GM10847 (cell line): Measurements from ENCODE around the gene GXYLT2.

Source experiments
- POLR2A ChIP-seq: IDR thresholded peaks from 2 replicates; pipeline ENCODE4 v1.6.1; 2011; ENCODE audit not compliant: insufficient read length; ENCODE audit errors: extremely low read depth

Gene GXYLT2, protein sequence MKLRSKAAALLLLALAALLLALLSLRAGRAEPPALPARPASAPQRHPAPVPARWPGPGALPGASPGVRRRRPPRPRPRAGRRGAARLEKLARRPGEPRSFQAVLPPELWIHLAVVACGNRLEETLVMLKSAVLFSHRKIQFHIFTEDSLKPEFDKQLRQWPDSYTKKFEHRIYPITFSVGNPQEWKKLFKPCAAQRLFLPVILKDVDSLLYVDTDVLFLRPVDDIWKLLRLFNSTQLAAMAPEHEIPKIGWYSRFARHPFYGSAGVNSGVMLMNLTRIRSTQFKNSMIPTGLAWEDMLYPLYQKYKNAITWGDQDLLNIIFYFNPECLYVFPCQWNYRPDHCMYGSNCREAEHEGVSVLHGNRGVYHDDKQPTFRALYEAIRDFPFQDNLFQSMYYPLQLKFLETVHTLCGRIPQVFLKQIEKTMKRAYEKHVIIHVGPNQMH

DNA sequence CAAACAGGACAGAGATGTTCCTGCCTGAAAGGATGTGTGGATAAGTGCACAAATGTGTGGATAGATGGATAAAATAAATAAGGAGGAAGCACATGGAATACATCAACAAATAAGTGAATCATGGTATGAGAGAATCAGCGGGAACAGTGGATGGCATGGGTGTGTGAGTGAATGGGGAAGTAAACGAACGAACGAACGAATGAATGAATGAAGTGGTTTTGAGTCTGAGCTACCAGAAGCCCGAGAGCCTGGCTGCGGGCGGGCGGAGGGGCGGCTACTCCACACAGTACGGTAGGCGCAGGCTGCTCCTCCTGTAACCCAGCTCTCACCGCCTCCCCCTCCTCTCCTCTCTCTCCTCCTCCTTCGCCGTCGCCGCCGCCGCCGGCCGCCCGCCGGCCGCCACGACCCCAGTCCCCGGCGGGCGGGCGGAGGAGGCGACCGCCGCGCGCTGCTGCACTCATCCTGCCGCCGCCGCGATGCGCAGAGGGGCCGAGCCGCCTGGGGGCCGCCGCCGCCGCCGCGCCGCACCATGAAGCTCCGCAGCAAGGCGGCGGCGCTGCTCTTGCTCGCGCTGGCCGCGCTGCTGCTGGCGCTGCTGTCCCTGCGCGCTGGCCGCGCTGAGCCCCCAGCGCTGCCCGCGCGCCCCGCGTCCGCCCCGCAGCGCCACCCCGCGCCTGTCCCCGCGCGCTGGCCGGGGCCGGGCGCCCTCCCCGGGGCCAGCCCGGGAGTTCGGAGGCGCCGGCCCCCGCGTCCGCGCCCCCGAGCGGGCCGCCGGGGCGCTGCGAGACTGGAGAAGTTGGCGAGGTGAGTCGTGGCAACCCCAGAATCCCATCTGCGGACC lies at the start of gene GXYLT2:
GXYLT2 (plus strand) TSS at position 342 of the 841 bp plus-strand sequence; CDS start at position 530, 188 bp downstream.
- TF ChIP-seq POLR2A: no peak

DNA sequence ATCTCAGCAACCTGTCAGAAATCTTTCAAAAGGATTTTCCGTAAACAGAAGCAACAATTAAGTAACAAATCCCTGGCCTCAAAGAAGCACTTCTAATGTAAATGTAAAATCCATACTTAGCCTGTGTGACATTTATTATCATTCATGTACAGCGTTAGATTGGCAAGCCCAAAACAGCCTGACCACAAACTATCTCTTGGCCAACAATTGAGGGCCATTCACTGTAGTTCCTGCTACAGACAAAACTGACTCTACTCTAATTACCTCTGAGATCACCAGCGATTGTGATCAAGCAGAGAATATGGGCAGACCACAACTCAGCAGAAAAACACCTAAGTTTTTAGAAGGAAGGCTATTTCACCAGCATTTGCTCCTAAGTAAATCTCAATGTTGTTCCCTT lies 48.8 kb upstream of the GXYLT2 start:
- no peak for TF ChIP-seq POLR2A

DNA sequence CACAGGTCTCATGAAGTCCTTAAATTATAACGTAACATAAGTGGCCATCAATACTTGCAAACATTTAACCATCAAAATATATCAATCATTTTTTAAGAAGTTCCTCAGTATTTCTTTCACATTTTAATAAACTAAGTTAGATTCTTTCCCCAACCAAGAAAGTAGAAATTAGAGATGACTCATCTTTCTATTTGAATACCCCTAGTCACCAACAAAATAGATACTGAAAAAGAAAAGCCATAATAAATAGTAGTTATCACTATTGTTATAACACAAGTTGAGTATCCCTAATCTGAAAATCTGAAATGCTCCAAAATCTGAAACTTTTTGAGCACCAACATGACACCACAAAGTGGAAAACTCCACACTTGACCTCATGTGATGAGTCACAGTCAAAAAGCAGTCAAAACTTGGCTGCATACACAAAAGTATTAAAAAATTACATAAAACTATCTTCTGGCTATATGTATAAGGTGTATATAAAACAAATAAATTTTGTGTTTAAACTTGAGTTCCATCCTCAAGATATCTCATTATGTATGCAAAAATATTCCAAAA lies 43.3 kb upstream of the GXYLT2 start:
- no peak for TF ChIP-seq POLR2A

DNA sequence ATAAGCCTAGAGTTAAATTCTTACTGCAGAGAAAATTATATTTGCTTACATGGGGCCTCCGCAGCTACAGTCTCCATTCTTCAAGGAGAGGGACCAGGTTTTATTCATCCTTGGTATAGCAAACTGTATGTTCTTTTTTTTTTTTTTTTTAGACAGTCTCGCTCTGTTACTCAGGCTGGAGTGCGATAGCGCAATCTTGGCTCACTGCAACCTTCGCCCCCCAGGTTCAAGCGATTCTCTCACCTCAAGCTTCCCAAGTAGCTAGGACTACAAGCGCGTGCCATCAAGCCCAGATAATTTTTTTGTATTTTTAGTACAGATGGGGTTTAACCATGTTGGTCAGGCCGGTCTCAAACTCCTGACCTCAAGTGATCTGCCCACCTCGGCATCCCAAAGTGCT lies 41.7 kb upstream of the GXYLT2 start:
- TF ChIP-seq POLR2A: no peak

DNA sequence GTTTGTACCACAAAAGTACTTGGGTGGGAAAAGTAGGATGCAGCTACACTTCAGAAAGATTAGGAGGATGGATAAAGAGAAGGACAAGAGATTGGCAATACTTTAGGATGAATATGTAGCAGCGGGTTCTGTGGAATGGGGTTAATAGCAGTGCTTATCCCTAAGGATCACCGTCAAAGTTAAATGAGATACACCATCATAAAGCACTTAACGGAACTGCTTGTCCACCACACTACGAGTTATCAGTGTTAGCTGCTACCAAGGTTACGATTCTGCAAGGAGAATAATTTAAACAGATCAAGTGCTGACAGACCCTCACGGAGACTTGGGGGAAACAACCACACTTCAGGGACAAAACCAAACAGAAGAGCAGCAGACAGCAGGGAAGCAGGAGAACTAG lies 40.6 kb upstream of the GXYLT2 start:
- TF ChIP-seq POLR2A: no peak

DNA sequence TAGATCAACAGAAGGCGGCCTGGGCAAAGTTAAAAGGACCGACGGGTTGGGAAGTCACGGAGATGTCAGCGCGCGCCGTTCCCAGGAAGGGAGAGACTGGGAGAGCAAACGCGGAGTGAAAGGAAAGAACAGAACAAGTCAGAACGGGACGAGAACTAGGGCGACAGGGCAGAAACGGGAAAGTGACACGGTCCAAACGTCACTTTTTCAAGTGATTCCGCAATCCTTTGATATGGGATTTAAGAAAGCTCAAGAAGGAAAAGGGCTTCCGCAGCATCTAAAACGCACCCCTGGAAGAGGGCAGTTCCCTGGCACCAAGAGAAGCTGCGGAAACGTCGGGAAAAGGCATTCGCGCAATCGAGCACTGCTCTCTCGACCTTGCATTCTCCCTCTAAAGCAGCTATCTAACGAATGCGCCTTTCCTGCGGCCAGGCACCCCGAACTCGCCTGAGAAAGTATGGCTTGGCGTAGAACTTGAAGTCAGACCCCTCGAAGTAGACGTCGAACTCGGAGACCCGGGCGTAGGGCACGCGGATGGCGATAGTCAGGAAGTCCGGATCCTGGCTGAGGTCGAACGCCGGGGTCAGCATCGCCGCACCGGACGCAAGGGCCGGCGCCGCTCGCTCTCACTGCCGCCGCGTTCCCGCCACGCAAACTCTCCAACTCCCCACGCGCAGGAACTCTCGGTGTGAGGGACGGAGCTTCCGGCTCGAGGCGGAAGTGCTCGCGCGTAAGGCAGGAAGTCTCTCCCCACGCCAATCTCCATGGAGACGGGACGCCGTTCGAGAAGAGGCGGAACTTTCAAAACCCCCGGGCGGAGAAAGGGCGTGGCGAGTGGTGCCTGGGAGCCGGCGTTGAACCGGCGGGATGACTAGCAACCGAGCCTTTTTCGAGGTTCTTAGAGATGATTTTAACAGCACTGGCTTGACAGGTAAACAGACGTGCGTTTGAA lies 39.8 kb upstream of the GXYLT2 start, which contains the start of gene SHQ1:
SHQ1 (minus strand) TSS at position 695 of the 952 bp plus-strand sequence; CDS start at position 590, 105 bp downstream.
- TF ChIP-seq POLR2A: peak; percentile 54

DNA sequence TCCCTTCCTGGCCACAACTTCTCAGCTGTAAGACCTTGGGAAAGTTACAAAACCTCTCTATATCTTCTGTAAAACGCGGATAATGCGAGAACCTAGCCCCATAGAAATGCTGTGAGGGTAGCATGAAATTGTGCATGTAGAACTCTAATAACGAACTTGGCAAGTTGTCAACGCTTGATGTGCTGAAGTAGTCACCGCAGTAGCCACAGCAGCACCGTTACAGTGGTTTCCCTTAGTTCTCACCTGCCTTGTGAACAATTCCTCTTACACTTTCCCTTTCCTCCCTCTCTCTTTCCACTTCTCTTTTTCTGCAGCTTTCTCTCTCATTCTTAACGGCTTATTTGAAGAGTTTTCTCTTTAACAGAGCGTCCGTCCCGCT lies 39.2 kb upstream of the GXYLT2 start:
- TF ChIP-seq POLR2A: no peak

DNA sequence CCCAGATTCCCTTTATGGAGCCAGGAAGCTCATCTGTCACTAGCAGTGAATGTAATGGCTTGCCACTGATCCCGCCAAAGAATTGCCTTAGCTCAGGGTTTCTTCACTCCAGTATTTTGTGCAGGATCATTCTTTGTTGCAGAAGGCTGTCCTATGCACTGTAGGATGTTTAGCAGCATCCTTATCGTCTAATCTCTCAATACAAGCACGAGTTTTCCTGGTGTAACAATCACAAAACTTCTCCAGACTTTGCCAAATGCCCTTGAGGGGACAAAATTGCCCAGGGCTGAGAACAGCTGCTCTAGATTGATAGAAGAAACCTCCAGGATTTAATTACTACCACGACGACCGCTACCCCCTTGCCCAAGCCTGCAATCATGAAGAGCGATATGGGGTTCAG lies 32.8 kb upstream of the GXYLT2 start:
- no peak for TF ChIP-seq POLR2A

DNA sequence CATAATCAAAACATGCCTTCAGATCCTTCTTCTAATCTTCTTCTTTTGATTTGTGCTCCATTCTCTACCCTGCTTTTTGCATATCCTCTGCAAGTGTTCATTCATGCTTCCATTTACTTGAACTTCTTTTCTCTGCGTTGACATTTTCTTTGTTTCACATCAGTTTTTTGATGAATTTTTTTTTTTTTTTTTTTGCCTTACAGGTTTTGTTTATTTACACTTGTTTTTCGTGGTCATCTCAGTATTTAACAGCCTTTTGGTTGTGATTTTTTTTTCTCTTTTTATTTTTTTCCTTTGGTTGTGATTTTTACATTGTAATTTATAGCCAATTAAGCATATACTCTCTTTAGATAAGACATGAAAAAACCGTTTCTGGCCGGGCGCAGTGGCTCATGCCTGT lies 27.8 kb upstream of the GXYLT2 start:
- no peak for TF ChIP-seq POLR2A

DNA sequence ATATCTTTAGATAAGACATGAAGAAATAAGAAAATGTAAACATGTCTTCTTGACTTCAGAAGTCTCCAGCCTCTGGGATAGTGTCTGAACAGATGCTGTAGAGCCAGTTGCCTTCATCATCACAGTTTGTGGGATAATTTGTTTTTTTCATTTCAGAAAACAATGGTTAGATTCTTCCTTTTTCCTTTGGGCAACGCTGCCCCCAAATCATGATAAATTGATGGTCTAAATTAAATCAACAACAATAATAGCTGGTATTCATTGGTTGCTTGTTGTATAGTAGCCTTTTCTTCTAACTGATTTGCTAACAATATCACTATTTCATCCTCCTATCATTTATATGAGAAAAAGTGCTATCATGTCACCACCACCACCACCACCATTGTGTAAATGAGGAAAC lies 27.0 kb upstream of the GXYLT2 start:
- no peak for TF ChIP-seq POLR2A

DNA sequence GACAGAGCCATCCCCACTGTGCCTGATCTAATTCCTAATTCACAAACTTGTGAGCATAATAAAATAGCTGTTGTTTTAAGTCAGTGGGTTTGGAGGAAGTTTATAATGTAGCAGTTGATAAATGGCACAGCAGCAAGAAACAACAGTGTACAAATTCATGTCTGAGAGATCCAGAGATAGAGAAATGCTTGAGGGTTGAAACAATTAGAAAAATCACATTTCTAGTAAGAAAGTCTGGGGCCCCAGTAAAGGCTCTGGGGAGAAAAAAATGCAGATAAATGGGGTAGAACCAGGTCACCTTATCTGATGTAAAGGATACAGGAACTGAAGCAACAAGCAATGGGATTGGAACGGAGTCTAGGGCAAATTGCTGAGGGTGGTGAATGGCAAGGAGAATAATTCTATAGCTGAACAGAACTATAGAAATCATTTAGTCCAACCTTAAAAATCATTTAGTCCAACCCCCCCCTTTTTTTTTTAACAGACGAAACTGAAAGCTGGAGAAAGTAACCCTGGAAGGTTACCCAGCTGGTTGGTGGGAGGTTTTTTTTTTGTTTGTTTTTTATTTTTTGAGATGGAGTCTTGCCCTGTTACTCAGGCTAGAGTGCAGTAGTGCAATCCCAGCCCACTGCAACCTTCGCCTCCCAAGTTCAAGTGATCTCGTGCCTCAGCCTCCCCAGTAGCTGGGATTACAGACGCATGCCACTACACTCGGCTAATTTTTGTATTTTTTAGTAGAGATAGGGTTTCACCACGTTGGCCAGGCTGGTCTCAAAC lies 25.3 kb upstream of the GXYLT2 start:
- TF ChIP-seq POLR2A: no peak

DNA sequence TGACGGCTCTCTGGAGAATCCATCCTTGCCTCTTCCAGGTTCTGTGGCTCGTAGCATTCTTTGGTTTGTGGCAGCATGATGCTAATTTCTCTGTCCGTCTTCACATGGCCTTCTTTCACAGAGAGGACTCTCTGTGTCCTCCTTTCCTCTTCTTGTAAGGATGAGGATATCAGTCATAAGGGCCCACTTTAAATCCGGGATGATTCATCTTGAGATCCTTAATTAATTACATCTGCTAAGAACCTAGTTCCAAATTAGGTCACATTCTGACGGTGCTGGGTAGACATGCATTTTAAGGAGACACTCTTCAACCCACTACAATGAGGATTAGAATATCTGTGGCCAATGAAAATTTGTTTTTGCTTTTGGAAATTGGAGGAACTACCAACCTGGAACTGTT lies 15.7 kb upstream of the GXYLT2 start:
- no peak for TF ChIP-seq POLR2A

DNA sequence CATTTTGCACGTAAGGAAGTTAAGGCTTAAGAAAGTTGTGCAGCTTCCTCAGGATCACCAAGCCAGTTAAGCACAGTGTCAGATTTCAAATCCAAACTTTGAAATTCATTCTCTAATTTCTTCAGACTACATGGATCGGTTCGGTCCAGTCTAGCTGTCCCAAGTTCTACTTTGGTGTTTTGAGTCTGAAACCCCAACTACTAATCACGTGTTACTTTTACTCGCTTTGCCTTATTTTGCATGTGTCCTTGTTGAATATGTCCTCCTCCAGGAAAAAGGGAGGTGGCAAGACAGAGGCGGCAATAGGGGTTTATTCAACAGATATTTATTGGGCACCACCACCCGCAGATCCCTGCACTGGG lies 522 bp upstream of the GXYLT2 start:
- no peak for TF ChIP-seq POLR2A
